GM19351 (cell line): Measurements from ENCODE around the gene MDFI.

Experiments
- ATAC-seq: cut with Tn5 transposase; IDR thresholded peaks from one replicate; pipeline ENCODE4 v1.9.1; 2021; ENCODE audit warnings: mild to moderate bottlenecking, moderate library complexity; ENCODE audit not compliant: unreplicated experiment

The MDFI gene

GRCh38 chr6:41648070-41648585 is 9.9 kb downstream of the MDFI start:
- no peak for ATAC-seq

- ATAC-seq = no peak
Measured at GRCh38 chr6:41648921-41649320, 10.7 kb downstream of the MDFI start.

- no peak for ATAC-seq
Measured at GRCh38 chr6:41649596-41649995, 11.3 kb downstream of the MDFI start.

GRCh38 chr6:41650120-41650519 is 11.9 kb downstream of the MDFI start:
- ATAC-seq = no peak

- ATAC-seq = no peak
Measured at GRCh38 chr6:41651246-41651961, 13.1 kb downstream of the MDFI start.

- ATAC-seq = no peak
Measured at GRCh38 chr6:41651962-41652657, 13.8 kb downstream of the MDFI start.

GRCh38 chr6:41652866-41653652 is 14.8 kb downstream of the MDFI start:
- no peak for ATAC-seq

- ATAC-seq = no peak
Measured at GRCh38 chr6:41653691-41654090, 15.4 kb downstream of the MDFI start.

GRCh38 chr6:41654151-41654697 is 16.0 kb downstream of the MDFI start:
- ATAC-seq = no peak

GRCh38 chr6:41654698-41655151 is 16.5 kb downstream of the MDFI start:
- no peak for ATAC-seq

- no peak for ATAC-seq
Measured at GRCh38 chr6:41655176-41655575, 16.9 kb downstream of the MDFI start.

- ATAC-seq = no peak
Measured at GRCh38 chr6:41655646-41656001, 17.4 kb downstream of the MDFI start.

- ATAC-seq = no peak
Measured at GRCh38 chr6:41656002-41656691, 17.9 kb downstream of the MDFI start.

GRCh38 chr6:41657131-41658094 is 19.1 kb downstream of the MDFI start:
- no peak for ATAC-seq

GRCh38 chr6:41658636-41659035 is 20.4 kb downstream of the MDFI start:
- no peak for ATAC-seq

GRCh38 chr6:41659935-41660334 is 21.7 kb downstream of the MDFI start:
- no peak for ATAC-seq

GRCh38 chr6:41663568-41663967 is 25.3 kb downstream of the MDFI start:
- ATAC-seq = no peak

GRCh38 chr6:41664271-41664670 is 26.0 kb downstream of the MDFI start:
- no peak for ATAC-seq

GRCh38 chr6:41667195-41667594 is 28.9 kb downstream of the MDFI start:
- no peak for ATAC-seq

GRCh38 chr6:41668968-41669367 is 30.7 kb downstream of the MDFI start:
- no peak for ATAC-seq
